DMS 273 (cell line): Measurements from ENCODE around the gene SLC34A1.
A peak's percentile ranks its signal among the peaks of the same experiment; 100 is the strongest.

Source experiments
- DNase-seq: peaks from one replicate; lab custom pipeline; 2025; ENCODE audit not compliant: unreplicated experiment; lab: John Stamatoyannopoulos, UW

SLC34A1 gene

DNA sequence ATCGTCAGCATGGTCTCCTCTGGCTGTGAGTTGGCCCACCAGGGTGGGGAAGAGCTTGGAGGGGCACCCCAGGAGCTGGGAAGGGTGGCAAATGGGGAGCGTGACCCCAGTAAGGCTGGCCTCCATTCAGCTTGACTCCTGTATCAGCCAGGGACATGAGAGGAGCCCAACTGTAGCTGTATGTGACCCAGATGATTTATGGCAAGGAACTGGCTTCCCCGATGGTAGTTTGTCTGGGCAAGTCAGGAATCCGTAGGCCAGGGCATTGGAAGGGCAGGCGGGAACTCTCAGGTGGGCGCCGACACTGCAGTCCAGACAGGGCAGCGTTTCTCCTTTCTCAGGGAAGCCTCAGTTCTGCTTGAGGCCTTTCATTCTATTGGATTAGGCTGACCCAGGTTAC, 2.3 kb downstream of the SLC34A1 start:
- DNase-seq = no peak

DNA sequence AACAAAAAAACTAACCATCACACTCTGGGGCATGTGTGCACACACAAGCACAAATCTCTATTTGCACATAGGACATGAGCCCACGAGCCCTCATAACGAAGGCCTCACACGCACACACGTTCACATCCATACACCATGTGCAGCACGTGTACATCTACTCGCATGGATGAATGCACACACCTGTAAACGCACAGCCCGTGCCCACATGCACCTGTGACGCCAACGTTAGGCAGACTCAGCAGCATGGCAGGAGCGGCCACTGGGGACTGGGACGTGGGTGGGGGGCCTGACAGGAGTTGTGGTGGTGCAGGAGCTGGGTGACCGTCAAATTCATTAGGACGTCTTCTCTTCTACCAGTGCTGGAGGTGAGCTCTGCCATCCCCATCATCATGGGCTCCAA, 3.2 kb downstream of the SLC34A1 start:
- DNase-seq = no peak

DNA sequence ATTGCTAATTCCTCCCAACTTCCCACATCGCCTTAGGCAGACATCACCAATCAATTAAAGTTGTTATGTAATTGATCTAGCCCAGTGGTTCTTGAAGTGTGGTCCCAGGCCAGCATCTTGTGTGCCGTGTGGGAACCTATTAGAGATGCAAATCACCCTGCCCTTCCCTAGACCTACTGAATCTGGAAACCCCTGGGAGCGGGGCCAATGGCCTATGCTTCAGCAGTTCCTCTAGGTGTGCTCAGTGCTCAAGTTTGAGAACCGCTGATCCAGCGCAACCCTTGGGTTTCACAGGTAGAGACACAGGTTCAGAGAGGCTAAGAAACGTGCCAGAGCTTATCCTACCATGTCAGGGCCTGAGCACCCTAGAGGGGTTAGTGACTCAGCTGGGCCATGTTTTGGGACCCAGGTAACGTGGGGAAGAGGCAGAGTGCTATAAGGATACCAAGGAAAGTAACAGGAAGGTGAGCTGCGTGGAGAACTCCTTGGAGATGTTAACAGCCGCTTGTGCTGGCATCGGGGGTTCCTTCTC, 4.4 kb downstream of the SLC34A1 start:
- DNase-seq = no peak

DNA sequence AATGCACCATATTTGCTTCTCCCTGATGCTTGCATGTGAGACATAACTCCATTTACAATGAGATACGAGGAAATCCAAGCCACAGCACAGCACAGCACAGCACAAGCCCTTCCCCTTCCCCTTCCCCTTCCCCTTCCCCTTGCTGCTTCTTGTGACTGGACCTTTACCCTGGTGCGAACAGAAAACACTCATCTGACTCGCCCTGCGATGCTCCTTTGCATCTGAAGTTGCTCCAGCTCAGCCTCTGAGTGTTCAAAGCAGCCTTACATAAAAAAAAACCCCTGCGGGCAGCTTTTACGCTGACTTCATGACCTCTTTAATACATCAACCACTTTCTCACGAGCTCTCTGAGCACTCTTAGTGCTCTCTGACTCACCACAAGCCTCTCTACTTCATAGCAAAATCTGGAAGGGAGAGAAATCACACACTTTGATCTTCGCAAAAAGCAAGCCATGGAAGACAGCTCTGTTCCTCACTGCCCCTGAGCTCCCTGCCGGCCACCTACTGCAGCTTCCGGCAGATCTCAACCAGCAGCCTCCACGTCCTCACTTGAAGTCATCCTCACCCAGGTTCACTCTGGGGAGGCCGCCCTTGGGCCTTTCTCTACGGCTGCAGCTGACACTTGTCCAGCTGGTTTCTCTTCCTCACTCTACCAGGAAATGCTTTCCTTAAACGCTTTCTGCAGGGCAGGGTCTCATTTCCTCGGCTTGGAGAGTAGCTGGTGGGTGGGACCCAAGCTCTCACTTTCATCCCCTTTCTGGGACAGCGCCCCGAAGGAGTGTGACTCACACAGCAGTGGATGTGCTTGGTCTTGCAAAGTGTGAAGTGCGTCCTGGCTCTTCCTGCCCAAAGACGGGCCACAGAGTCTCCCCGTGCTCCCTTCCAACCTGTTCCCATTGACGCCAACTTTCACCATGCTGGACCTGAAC, 5.3 kb downstream of the SLC34A1 start:
- DNase-seq = no peak

DNA sequence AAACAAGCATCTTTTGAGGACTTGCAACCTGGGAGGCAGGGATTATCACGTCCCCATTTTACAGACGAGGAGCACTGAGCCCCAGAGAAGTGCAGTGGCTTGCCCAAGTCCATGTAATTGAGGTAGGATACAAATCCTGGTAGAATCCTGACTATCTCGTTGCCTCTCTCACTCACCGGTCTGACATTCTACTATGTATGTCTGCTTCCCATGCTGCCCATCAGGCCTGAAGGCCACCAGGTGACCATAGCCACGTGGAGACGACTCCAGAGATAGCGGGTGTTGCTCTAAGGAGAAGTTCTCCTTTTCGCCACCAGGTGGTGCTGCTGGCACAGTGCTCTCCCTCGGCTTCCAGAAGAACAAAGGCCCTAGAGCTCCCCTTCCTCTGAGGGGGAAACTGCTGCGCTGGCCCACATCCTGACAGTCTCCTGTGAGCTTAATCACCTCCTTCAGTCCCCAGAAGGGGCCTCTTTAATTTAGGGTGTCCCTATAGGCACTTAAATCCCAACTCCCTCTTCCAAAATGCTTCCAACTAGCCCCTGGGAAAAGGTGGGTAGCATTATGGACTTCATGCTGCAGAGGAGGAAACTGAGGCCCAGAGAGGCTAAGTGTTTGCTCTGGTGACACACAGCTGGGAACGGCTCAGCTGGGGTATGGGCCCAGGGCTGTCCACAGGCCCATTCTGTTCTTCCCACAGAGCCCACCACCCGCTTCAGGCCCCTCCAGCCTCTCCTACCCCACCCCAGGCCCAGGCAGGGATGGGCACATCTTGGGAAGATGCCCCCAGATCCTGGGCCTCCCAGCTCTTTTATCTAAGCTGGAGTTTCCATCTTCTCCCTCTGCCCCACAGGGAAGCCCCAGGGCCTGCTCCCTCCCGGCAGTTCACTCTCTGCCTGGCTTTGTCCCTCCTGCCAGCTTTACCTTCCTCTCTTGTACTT, 6.4 kb downstream of the SLC34A1 start:
- peak; percentile 92 for DNase-seq

DNA sequence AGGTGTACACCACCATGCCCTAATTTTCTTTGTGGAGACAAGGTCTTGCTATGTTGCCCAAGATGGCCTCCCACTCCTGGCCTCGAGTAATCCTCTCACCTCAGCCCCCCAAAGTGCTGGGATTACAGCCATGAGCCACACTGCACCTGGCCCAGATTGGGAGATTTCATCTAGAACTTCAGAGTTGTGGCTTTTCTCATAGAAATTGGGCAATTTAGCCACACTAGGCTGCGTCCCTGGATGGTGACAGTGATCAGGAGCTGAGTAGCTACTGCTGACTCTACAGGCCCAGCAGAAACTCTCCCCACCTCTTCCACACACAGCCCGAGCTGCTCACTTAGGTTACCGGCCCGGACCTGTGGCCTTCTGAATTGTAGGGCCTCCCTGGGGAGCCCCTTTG, 8.5 kb downstream of the SLC34A1 start:
- DNase-seq = no peak

DNA sequence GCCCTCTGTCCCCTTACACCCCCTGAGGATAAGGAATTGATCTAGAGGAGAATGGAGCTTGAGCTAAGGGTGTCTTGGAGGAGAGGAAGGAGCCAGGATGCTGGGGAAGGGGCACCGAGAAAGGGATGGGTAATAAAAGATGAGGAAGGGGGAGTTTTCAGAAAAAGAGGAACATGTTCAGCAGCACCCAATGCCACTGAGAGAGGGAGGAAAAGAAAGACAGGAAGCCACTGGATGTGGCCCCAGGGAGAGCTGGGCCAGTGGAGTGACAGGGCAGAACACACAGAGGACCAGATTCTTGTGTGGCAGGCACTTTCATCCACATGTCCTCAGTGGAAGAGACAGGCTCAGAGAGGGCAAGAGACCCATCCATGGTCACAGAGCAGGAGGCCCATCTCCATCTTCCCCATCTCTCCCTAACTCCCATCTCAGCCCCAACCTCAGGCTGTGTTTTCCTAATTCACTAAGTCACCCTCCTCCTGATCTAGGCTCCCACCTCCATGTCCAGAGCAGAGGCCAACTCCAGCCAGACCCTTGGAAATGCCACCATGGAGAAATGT, 9.1 kb downstream of the SLC34A1 start:
- no peak for DNase-seq

DNA sequence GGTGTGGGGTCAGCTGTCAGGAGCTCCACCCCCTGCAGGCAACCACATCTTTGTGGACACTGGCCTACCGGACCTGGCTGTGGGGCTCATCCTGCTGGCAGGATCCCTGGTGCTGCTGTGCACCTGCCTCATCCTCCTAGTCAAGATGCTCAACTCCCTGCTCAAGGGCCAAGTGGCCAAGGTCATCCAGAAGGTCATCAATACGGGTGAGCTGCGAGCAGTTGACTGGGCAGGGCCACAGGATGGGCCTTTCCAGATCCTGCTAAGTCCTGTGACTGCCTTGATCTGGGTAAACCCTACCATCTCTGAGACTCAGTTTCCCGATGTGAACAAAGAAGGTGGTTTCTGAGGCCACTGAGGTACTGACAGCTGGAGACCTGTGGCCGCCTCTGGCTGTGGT, 9.8 kb downstream of the SLC34A1 start:
- DNase-seq = no peak

DNA sequence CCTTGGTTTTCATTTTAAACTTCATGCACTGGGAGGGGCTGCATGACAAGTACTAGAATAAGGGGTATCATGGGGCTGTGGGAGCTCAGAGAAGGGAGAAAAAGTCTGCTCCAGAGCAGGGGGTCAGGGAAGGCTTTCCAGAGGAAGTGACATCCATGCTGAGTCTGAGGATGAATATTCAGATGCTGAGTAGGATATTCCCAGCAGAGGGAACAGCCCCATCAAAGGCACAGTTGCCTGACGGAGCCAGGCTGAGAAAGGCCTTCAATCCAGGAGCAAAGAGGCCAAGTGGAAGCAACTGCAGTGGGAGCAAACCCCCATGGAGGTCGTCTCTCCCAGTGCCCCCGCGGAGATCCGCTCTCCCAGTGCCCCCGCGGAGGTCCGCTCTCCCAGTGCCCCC, 11.8 kb downstream of the SLC34A1 start:
- DNase-seq = no peak

DNA sequence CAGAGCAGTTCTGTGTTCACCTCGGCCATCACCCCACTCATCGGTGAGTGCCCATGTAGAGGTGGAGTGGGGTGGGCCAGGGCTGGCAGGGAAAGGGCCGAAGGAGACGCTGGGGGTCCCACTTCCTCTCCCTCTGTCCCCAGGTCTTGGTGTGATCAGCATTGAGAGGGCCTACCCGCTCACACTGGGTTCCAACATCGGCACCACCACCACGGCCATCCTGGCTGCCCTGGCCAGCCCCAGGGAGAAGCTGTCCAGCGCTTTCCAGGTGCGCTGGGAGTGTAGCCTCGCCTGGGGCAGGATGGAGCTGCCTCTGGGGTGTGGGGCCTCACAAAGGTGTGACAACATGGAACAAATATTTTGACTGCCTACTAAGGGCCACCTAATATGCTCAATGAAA, 12.6 kb downstream of the SLC34A1 start:
- DNase-seq = no peak

DNA sequence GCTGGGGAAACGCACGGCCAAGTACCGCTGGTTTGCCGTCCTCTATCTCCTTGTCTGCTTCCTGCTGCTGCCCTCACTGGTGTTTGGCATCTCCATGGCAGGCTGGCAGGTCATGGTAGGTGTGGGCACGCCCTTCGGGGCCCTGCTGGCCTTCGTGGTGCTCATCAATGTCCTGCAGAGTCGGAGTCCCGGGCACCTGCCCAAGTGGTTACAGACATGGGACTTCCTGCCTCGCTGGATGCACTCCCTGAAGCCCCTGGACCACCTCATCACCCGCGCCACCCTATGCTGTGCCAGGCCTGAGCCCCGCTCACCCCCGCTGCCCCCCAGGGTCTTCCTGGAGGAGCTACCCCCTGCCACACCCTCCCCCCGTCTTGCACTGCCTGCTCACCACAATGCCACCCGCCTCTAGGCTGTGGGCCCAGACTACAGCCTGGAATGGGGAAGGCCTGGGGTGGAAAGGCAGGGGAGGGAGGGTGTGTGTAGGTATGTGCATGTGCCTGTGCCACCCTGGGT, 13.7 kb downstream of the SLC34A1 start:
- no peak for DNase-seq

DNA sequence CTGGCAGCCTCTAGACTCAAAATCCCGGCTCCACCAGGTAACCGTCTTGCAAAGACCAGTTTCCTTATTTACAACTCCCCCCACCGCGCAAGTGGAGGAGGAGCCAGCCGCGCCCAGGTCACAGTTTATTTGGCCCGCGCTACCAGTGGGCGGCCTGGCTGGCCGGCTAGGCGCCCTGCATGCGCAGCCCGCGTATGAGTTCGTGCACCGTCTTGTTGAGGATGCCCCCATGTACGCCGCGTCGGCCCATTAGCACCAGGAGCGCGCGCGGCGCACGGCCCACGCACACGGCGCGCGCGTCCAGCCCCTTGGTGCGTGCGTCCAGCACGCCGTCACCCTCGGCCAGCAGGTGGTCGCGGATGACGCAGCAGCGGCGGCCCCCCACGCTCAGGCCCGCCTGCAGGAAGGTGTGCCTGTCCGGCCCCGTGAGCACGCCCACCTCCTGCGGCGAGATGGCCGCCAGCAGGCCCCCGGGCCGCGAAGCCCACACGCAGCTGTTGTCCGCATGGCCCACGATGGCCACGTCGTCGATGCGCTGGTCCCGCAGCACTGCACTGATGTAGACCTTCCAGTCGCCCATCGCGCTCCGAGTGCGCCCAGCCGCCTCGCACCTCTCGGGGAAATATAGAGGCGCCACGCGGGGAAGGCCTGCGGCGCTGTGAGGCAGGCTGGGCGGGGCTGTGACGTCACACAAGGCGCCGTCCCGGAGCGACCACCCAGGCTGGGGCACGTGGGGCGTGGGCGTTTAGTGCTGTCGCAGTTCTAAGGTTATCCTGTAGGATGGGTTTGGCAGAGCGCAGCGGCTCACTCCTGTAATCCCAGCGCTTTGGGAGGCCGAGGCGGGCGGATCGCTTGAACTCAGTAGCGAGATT, 16.0 kb downstream of the SLC34A1 start, which contains the start of gene PFN3:
TSS of gene PFN3 (minus strand) at position 665 of the 872 bp plus-strand sequence. CDS start at position 580, 85 bp downstream.
- no peak for DNase-seq

DNA sequence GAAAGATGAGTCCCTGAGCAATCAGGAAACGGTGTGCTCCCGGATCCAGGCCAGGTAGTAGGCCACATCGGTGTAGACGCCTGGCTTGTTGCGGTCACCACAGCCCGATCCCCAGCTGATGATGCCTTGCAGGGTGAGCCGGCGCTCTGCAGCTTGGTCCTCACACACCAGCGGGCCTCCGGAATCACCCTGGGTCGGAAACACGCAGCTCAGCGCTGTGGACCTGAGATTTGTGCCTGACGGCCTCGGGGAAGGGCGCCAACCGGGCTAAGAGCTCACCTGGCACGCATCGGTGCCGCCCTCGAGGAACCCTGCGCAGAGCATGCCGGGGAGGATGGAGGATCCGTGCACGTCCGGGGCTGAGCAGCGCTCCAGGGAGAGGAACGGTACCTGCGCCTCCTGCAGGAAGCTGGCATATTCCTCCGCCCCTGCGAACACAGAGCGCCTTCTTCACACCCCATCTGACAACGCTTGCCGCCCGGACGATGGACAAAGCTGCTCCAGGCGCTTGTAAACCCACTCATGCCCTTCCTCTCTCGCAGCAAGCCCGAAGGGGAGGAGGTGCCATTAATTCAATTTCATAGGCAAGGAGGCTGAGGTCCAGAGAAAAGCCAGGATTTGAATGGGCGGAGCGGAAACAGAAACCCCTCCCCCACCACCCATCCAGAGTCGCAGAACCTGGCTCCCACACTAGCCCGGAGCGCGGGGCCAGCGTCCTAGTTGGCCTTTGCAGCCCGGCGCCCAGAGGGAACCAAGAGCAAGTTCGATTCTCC, 18.2 kb downstream of the SLC34A1 start:
- DNase-seq = no peak

DNA sequence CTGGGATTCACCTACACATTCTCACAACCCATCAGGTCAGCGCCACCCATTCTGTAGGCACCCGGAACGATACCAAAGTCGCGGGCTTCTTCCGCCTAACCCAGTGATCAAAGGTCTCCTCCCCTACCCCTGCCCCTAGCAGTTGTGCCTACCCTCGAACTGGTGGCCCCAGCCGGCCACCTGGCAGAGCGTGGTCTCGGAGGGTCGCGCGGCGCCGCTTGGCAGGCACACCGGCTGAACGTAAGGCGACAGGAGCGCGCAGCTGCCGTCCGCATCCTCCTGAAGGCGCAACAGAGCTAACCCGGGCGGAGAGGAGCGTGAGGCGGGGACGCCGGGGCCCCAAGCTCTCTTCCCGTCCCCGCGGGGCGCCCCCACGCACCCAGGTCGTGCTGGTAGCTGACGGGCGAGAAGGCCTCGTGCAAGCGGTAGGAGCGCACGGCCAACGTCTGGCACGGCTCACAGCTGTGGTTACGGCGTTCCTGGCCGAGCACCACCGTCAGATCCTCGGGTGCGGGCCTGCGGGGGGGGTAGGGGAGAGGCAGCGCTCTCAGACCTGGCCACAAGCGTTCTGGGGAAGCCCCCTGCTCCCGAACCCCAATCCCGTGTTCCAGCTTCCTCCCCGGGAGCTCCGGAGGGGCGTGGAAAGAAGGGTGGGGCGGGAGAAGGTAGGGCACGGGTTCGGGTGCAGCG, 19.0 kb downstream of the SLC34A1 start:
- DNase-seq = peak; percentile 77

DNA sequence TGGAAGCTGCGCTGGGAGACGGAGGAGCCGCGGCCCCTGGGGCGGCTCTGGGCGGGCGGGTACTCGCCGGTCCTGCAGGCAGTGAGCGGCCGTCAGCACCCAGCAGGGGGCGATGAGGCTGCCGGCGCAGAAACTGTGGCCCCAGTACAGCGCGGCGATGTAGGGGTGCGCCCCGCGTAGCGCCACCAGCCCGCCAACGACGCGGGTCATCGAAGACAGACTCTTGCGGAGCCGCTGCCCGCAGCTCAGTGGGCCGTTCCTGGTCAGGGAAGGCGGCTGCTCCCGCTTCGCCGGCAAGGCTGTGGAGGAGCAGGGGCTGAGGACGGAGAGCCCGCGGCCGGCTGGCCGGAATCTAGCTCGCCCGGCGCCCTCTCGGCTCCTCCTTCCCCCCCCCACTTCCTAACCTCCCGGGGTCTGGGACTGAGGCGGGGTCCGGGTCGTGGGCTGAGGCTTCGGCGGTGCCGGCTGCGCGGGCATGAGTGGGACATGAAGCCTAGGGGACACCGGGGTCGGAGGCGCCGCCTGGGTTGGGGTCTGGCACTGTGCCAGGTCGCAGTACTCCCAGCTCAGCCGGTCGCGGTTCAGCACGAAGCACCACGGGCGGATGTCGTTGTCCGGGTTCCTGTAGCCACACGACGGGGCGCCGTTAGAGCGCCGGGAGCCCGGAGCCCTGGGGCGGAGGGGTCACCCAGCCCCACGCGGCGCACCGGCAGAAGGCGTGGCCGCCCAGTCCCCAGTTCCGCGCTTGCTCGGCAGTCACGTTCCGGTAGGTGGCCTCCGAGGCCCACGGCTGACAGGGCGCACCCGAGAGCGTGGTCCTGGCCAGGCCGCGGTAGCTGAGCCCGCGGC, 19.8 kb downstream of the SLC34A1 start:
- DNase-seq = peak; percentile 92

DNA sequence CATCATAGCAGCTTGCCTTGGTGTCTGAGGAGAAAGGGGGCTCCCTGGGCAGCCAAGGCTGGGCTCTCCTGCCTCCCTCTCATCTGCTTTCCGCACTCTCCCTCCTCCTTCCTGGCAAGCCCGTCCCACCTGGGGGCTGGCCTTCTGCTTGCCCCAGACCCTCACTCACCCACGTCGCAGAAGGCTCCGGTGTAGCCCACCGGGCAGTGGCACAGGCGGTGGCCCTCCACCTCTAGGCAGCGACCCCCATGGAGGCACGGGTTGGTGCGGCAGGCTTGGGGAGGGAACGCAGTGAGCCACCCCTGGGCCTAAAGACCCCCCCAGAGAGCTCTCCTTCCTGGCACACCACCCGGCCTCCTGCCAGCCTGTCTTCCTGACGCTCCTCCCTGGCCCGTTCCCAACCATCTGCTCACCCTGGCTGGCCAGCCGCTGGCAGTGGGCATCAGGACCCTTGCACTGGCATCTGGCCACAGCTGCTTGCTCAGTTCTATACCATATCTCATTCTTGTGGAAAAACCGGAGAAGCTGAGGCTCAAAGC, 20.5 kb downstream of the SLC34A1 start:
- DNase-seq = peak; percentile 87

DNA sequence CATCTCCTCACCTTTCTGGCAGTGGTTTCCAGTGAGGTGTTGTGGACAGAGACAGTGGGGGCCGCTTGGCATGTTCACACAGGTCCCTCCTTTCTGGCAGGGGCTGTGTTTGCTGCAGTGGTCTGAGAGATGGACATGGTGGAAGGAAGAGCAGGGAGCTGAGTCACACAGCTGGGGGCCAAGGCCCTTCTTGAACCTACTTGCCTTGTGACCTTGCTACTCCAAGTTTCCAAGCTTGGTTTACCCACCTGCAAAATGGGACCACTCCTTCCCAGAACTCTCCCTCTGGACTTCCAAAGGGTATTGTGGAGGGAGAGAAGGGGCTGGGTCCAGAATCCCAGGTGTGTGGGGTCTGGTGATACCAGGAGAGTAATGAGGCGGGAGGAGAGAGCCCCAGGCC, 21.1 kb downstream of the SLC34A1 start:
- no peak for DNase-seq
